ENCODE measurements around the gene EVA1B.

The EVA1B gene

DNA sequence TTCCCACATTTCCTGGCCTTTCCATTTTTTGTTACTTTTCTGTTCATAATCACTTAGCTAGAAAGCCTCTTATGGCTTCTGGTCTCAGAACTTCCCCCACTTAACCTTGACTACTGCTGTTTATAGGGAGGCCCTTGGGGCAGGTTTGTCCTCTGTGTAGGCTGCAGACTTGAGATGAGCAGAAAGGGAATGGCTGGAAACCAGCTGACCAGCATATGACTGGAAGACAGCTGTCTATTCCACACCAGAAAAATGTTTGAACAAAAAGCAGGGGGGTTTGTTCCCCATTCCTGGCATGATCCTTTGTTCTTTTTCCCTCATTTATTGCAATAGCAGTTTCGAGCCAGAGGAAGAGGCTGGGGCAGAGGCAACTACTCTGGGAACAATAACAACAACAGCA, 22.2 kb downstream of the EVA1B start:
- TF ChIP-seq, protein P1, sequence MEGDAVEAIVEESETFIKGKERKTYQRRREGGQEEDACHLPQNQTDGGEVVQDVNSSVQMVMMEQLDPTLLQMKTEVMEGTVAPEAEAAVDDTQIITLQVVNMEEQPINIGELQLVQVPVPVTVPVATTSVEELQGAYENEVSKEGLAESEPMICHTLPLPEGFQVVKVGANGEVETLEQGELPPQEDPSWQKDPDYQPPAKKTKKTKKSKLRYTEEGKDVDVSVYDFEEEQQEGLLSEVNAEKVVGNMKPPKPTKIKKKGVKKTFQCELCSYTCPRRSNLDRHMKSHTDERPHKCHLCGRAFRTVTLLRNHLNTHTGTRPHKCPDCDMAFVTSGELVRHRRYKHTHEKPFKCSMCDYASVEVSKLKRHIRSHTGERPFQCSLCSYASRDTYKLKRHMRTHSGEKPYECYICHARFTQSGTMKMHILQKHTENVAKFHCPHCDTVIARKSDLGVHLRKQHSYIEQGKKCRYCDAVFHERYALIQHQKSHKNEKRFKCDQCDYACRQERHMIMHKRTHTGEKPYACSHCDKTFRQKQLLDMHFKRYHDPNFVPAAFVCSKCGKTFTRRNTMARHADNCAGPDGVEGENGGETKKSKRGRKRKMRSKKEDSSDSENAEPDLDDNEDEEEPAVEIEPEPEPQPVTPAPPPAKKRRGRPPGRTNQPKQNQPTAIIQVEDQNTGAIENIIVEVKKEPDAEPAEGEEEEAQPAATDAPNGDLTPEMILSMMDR (IDR thresholded peaks at IDR 0.05; ENCODE audit: low read depth, low read length, missing control alignments), result no peak
- in situ Hi-C loops (cut with HindIII; ENCODE audit: low sequenced_read_pairs), result no loop called here
- DNase-seq (ENCODE audit: low read depth), result no peak
- H3K4me3 ChIP-seq (ENCODE audit: low read depth, low read length), result no peak overlapping the region

GRCh38 chr1:36300526-36300925, 22.9 kb downstream of the EVA1B start:
- no peak overlapping the region for H3K4me3 ChIP-seq (ENCODE audit: low read depth, low read length)
- in situ Hi-C loops (cut with HindIII; ENCODE audit: low sequenced_read_pairs), result no loop called here
- TF ChIP-seq, protein P1 (IDR thresholded peaks at IDR 0.05; ENCODE audit: low read depth, low read length, missing control alignments), result no peak
- no peak for DNase-seq (ENCODE audit: low read depth)

- in situ Hi-C loops (cut with HindIII; ENCODE audit: low sequenced_read_pairs), result no loop called here
- DNase-seq (ENCODE audit: low read depth), result no peak
- TF ChIP-seq, protein P1 (IDR thresholded peaks at IDR 0.05; ENCODE audit: low read depth, low read length, missing control alignments), result no peak
- no peak overlapping the region for H3K4me3 ChIP-seq (ENCODE audit: low read depth, low read length)
Measured at GRCh38 chr1:36298640-36299039, 24.8 kb downstream of the EVA1B start.

GRCh38 chr1:36297062-36297461, 26.4 kb downstream of the EVA1B start:
- in situ Hi-C loops (cut with HindIII; ENCODE audit: low sequenced_read_pairs), result no loop called here
- H3K4me3 ChIP-seq (ENCODE audit: low read depth, low read length), result no peak overlapping the region
- TF ChIP-seq, protein P1 (IDR thresholded peaks at IDR 0.05; ENCODE audit: low read depth, low read length, missing control alignments), result no peak
- DNase-seq (ENCODE audit: low read depth), result no peak

GRCh38 chr1:36295390-36295789, 28.1 kb downstream of the EVA1B start:
- TF ChIP-seq, protein P1 (IDR thresholded peaks at IDR 0.05; ENCODE audit: low read depth, low read length, missing control alignments), result no peak
- in situ Hi-C loops (cut with HindIII; ENCODE audit: low sequenced_read_pairs), result no loop called here
- H3K4me3 ChIP-seq (ENCODE audit: low read depth, low read length), result no peak overlapping the region
- no peak for DNase-seq (ENCODE audit: low read depth)

DNA sequence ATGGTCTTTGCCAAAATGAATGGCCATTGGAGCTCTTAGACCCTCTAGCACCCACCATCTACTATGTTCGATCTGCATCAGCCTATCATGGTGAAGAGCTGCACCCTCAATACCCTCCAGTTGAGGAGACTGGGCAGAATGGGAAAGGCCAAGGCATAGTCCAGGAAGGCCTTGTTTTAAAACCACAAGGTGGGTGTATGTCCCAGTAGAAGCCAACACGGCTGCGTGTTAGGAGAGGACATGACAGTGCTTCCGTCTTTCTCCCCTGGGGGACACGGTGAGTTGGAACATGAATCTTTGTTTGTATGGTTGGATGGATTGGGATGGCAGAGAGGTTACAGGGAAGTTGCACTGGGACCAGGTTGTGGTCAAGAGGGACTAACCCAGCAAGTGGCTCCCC, 35.9 kb downstream of the EVA1B start:
- DNase-seq (ENCODE audit: low read depth), result no peak
- no peak overlapping the region for H3K4me3 ChIP-seq (ENCODE audit: low read depth, low read length)
- TF ChIP-seq, protein P1 (IDR thresholded peaks at IDR 0.05; ENCODE audit: low read depth, low read length, missing control alignments), result no peak
- in situ Hi-C loops (cut with HindIII; ENCODE audit: low sequenced_read_pairs), result no loop called here

DNA sequence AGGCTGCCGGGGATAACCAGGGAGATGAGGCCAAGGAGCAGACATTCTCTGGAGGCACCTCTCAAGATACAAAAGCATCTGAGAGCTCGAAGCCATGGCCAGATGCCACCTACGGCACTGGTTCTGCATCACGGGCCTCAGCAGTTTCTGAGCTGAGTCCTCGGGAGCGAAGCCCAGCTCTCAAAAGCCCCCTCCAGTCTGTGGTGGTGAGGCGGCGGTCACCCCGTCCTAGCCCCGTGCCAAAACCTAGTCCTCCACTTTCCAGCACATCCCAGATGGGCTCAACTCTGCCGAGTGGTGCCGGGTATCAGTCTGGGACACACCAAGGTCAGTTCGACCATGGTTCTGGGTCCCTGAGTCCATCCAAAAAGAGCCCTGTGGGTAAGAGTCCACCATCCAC, 36.6 kb downstream of the EVA1B start:
- in situ Hi-C loops (cut with HindIII; ENCODE audit: low sequenced_read_pairs), result no loop called here
- DNase-seq (ENCODE audit: low read depth), result no peak
- TF ChIP-seq, protein P1 (IDR thresholded peaks at IDR 0.05; ENCODE audit: low read depth, low read length, missing control alignments), result no peak
- H3K4me3 ChIP-seq (ENCODE audit: low read depth, low read length), result no peak overlapping the region

All from astrocyte of the cerebellum (primary cell).